Cardiac muscle cell (in vitro differentiated cells and primary cell): ENCODE data around the gene TMEM132A. TPM values are rescaled to one million over a fixed set of nuclear protein-coding genes. Genes with fewer than 3 reads are reported as not detected.

ENCODE experiments used
- DNase-seq, 2 donors: peaks; one replicate each; pipeline versions ENCODE4 v3.0.0 to v3.0.0-alpha.2; 2010 to 2017; ENCODE audit warnings: low read depth in 1 of 2, low spot score in 1 of 2
- H3K27ac ChIP-seq: fragments of 200-600 bp; sonication (generic); 2 replicates; pipeline ENCODE4 v1.5.1; 2016
- H3K27me3 ChIP-seq: fragments of 200-600 bp; sonication (generic); 2 replicates; pipeline ENCODE4 v1.6.0; 2016; ENCODE audit warnings: control low read depth
- H3K36me3 ChIP-seq: fragments of 200-600 bp; sonication (generic); 2 replicates; pipeline ENCODE4 v1.5.1; 2016; ENCODE audit warnings: control low read depth
- H3K4me1 ChIP-seq: fragments of 200-600 bp; sonication (generic); 2 replicates; pipeline ENCODE4 v1.8.1; 2017; ENCODE audit warnings: low read depth, mild to moderate bottlenecking, mixed run types
- H3K4me3 ChIP-seq: fragments of 200-600 bp; sonication (generic); 2 replicates; pipeline ENCODE4 v1.5.1; 2016; ENCODE audit warnings: mild to moderate bottlenecking
- H3K9me3 ChIP-seq: fragments of 200-600 bp; sonication (generic); 2 replicates; pipeline ENCODE4 v1.5.1; 2017; ENCODE audit warnings: low read depth, mild to moderate bottlenecking, control low read depth
- polyA plus RNA-seq: library from polyadenylated mRNA; unstranded; fragments of >200 nt; fragmentation: Nextera tagmentation; extraction: Ambion mirVana; gene quantifications from 2 replicates; pipeline ENCODE4 v1.2.1, GENCODE V29; 2016
- total RNA-seq: library from RNA; depleted of rRNA; stranded (reverse); fragments of >200 nt; gene quantifications from 2 replicates; pipeline ENCODE4 v1.2.3, GENCODE V29; 2016
- TF ChIP-seq, protein P1 (sequence below): IDR thresholded peaks from 2 replicates; pipeline ENCODE4 v1.5.1; 2012; ENCODE audit warnings: low read depth, mild to moderate bottlenecking, low read length

The TMEM132A gene
- total and polyA plus RNA-seq, 2 experiments from 2014 or later: 154 to 176 TPM

DNA sequence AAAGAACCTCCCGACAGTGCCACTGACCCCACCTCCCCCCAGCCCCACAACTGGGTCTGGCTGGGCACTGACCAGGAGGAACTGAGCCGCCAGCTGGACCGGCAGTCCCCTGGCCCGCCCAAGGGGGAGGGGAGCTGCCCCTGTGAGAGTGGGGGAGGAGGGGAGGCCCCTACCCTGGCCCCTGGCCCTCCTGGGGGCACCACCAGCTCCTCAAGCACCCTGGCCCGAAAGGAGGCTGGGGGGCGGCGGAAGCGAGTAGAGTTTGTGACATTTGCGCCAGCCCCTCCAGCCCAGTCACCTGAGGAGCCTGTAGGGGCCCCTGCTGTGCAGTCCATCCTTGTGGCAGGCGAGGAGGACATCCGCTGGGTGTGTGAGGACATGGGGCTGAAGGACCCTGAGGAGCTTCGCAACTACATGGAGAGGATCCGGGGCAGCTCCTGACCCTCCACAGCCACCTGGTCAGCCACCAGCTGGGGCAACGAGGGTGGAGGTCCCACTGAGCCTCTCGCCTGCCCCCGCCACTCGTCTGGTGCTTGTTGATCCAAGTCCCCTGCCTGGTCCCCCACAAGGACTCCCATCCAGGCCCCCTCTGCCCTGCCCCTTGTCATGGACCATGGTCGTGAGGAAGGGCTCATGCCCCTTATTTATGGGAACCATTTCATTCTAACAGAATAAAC is 12.3 kb downstream of the TMEM132A start:
- Histone ChIP-seq H3K4me1 (peaks cover 13% of the 10 kb centered on the region), H3K27me3 (no peaks in the 10 kb centered on the region), H3K27ac (no peak overlapping the region), H3K36me3 (peaks cover 17% of the 10 kb centered on the region), H3K9me3 (no peaks in the 10 kb centered on the region), H3K4me3 (no peak overlapping the region)
- TF ChIP-seq, protein P1, sequence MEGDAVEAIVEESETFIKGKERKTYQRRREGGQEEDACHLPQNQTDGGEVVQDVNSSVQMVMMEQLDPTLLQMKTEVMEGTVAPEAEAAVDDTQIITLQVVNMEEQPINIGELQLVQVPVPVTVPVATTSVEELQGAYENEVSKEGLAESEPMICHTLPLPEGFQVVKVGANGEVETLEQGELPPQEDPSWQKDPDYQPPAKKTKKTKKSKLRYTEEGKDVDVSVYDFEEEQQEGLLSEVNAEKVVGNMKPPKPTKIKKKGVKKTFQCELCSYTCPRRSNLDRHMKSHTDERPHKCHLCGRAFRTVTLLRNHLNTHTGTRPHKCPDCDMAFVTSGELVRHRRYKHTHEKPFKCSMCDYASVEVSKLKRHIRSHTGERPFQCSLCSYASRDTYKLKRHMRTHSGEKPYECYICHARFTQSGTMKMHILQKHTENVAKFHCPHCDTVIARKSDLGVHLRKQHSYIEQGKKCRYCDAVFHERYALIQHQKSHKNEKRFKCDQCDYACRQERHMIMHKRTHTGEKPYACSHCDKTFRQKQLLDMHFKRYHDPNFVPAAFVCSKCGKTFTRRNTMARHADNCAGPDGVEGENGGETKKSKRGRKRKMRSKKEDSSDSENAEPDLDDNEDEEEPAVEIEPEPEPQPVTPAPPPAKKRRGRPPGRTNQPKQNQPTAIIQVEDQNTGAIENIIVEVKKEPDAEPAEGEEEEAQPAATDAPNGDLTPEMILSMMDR: no peak
- DNase-seq: no peak

GRCh38 chr11:60937144-60937527 is 12.9 kb downstream of the TMEM132A start:
- TF ChIP-seq, protein P1: no peak
- peaks cover 12% of the 10 kb centered on the region for H3K36me3 ChIP-seq
- no peak overlapping the region for H3K4me3 ChIP-seq
- DNase-seq: no peak
- H3K27me3 ChIP-seq: no peaks in the 10 kb centered on the region
- no peaks in the 10 kb centered on the region for H3K9me3 ChIP-seq
- H3K4me1 ChIP-seq: peaks cover 13% of the 10 kb centered on the region
- no peak overlapping the region for H3K27ac ChIP-seq

DNA sequence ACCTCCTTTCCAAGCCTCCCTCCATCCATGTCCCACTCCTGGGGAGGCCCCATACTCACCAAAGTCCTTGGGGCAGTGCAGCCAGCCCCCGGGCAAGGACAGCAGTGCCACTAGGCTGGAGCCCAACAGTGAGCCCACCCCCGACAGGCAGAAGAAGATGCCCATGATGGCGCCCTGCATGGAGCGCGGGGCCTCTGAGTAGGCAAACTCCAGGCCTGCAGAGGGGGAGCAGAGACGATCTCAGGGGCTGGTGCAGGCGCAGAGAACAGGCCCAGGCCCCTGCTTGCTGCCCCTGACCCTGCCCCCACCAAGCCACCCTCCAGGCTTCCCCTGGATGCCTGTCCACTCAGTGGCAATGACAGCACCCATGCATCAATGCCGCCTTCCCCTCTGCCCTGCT is 13.6 kb downstream of the TMEM132A start:
- DNase-seq: no peak
- Histone ChIP-seq H3K36me3 (peaks cover 7% of the 10 kb centered on the region), H3K4me3 (no peak overlapping the region), H3K27me3 (no peaks in the 10 kb centered on the region), H3K9me3 (no peaks in the 10 kb centered on the region), H3K27ac (no peak overlapping the region), H3K4me1 (peaks cover 13% of the 10 kb centered on the region)
- TF ChIP-seq, protein P1: no peak

GRCh38 chr11:60938500-60938899 is 14.2 kb downstream of the TMEM132A start:
- no peak overlapping the region for H3K27ac ChIP-seq
- peaks cover 13% of the 10 kb centered on the region for H3K4me1 ChIP-seq
- no peak overlapping the region for H3K4me3 ChIP-seq
- H3K27me3 ChIP-seq: no peaks in the 10 kb centered on the region
- no peaks in the 10 kb centered on the region for H3K9me3 ChIP-seq
- H3K36me3 ChIP-seq: peaks cover 7% of the 10 kb centered on the region
- TF ChIP-seq, protein P1: no peak
- no peak for DNase-seq

DNA sequence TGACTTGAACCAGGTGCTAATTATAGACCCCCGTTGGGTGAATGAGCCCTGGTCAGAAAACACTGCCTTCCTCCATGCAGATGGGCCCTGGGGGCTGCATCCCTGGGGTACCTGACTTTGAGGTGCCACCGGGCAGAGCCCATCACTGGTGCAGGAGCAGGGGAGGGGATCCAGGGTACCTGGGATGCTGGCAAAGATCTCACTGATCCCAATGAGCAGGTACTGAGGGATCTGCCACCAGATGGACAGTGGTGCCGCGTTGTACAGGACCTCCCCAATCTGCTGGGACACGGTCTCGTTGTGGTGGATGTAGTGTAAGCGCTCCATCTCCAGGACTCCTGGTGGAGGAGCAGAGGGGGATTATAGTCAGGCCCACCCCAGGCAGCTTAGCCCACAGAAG is 15.0 kb downstream of the TMEM132A start:
- Histone ChIP-seq H3K27me3 (no peaks in the 10 kb centered on the region), H3K4me3 (no peak overlapping the region), H3K9me3 (no peaks in the 10 kb centered on the region), H3K4me1 (peaks cover 13% of the 10 kb centered on the region), H3K27ac (no peak overlapping the region), H3K36me3 (peaks cover 5% of the 10 kb centered on the region)
- DNase-seq: no peak
- TF ChIP-seq, protein P1: no peak

- DNase-seq: peak; percentile 60 to 71
- TF ChIP-seq, protein P1: no peak
- Histone ChIP-seq H3K36me3 (peaks cover 5% of the 10 kb centered on the region), H3K27ac (no peak overlapping the region), H3K9me3 (no peaks in the 10 kb centered on the region), H3K4me1 (peaks cover 13% of the 10 kb centered on the region), H3K4me3 (no peak overlapping the region), H3K27me3 (no peaks in the 10 kb centered on the region)
Measured at GRCh38 chr11:60939855-60940254, 15.6 kb downstream of the TMEM132A start.
